ENCODE results near the gene OR10A4.

GRCh38 chr11:6875761-6876160 lies 664 bp upstream of the OR10A4 start:
- no peak for TF ChIP-seq POLR2A (IDR thresholded peaks at IDR 0.05)
- no peak for TF ChIP-seq CTCF (IDR thresholded peaks at IDR 0.05)

Data from tibial nerve (tissue), 3 donors.